IPS DF 19.7 (cell line): ENCODE data around the gene GLUD1.
"Not testable (repeated sequence)": the region's sequence is repeated elsewhere in the genome, so short reads cannot be mapped to it uniquely, and the experiment has no call there.

Experiments used
- DNase-seq: peaks from one replicate; pipeline ENCODE4 v3.0.0-alpha.2; 2013; ENCODE audit warnings: low read depth, low spot score

GLUD1 gene

DNA sequence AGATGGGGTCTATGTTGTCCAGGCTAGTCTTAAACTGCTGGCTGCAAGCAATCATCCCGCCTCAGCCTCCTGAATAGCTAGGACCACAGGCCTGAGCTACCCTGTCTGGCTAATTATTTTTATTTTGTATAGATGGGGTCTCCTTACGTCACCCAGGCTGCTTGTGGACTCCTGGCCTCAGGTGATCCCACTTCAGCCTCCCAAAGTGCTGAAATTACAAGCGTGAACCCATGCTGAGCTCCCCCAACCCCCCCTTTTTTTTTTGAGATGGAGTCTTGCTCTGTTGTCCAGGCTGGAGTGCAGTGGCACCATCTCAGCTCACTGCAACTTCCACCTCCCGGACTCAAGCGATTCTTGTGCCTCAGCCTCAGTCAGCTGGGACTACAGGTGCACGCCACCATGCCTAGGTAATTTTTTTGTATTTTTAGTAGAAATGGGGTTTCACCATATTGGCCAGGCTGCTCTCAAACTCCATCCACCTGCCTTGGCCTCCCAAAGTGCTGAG, 49.2 kb downstream of the GLUD1 start:
- DNase-seq: no peak

DNA sequence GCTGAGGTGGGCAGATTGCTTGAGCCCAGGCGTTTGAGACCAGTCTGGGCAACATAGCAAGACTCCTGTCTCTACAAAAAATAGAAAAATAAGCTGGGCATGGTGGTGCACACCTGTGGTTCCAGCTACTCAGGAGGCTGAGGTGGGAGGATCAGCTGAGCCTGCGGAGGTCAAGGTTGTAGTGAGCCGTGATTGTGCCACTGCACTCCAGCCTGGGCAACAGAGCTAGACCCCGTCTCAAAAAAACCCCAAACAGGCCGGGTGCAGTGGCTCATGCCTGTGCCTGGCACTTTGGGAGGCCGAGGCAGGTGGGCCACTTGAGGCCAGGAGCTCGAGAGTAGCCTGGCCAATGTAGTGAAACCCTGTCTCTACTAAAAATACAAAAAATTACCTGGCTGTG, 51.1 kb downstream of the GLUD1 start:
- not testable (repeated sequence) for DNase-seq

DNA sequence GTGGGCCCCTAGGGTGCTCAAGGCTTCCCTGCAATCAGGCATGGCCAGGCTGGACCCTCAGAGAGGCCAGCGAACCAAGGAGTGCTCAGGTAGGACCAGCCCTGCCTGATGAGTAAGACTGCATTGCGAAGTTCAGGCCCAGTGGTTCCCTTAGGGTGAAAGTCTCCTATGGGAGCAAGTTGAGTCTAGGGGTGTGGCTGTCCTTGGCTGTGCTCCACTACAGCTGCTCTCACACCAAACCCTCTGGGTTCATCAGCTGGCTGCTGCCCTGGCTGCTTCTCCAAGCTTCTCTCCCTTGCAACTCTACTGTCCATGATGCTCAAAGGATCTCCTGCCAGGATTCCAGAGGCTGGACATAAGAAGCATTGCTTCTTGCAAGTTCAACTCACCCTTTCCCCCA, 55.9 kb downstream of the GLUD1 start:
- no peak for DNase-seq

DNA sequence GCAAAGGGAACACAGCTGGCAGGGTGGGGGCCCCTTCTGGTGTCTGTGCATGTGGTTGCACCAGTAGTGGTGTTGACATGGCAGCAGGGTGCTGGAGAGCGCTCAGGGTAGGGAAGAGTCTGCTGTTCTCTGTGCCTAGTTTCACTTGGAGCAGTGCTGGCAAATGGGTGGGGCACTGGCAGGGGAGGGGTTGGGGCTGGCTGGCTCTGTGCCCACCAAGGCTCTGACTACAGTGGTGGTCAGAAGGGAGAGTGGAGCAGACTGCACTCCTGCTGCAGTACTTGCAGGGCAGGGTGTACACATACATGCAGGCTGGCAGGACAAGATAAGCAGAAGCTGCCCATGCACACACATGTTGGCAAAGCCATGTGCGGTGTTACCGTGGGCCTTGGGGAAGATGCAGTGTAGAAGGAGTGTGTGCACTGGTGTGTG, 56.3 kb downstream of the GLUD1 start:
- DNase-seq: no peak

DNA sequence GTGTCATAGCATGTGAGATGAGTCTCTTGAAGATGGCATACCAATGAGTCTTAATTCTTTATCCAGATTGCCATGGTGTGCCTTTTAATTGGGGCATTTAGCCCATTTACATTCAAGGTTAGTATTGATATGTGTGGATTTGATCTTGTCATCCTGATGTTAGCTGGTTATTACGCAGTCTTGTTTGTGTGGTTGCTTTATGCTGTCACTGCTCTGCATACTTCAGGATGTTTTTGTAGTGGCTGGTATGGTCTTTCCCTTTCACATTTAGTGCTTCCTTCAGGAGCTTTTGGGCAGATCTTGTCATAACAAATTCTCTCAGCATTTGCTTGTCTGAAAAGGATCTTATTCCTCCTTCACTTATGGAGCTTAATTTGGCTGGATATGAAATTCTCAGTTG, 58.0 kb downstream of the GLUD1 start:
- DNase-seq: no peak

DNA sequence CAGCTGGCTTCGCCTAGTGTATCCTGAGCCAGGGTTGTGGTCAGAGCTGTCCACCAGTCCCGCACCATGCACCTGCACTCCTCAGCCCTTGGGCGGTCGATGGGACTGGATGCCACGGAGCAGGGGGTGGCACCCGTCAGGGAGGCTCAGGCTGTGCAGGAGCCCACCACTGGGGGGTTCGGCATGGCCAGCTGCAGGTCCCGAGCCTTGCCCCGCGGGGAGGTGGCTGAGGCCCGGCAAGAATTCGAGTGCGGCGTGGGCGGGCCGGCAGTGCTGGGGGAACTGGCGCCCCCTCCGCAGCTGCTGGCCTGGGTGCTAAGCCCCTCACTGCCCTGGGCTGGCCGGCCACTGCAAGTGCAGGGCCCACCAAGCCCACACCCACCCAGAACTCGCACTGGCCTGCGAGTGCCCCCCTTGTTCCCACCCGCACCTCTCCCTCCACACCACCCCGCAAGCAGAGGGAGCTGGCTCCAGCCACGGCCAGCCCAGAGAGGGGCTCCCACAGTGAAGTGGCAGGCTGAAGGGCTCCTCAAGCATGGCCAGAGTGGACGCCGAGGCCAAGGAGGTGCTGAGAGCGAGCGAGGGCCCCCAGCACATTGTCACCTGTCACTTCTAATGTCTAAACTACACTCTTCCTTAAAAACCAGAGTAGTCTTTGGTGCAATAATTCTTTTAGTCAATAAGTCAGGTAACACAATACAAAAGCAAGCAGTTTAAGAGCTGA, 63.6 kb downstream of the GLUD1 start:
- DNase-seq: no peak

DNA sequence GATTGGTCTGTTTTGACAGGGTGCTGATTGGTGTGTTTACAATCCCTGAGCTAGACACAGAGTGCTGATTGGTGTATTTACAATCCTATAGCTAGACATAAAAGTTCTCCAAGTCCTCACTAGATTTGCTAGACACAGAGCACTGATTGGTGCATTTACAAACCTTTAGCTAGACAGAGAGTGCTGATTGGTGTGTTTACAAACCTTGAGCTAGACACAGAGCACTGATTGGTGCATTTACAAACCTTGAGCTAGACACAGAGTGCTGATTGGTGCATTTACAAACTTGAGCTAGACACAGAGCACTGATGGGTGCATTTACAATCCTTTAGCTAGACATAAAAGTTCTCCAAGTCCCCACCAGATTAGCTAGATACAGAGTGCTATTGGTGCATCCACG, 64.2 kb downstream of the GLUD1 start:
- DNase-seq: not testable (repeated sequence)

DNA sequence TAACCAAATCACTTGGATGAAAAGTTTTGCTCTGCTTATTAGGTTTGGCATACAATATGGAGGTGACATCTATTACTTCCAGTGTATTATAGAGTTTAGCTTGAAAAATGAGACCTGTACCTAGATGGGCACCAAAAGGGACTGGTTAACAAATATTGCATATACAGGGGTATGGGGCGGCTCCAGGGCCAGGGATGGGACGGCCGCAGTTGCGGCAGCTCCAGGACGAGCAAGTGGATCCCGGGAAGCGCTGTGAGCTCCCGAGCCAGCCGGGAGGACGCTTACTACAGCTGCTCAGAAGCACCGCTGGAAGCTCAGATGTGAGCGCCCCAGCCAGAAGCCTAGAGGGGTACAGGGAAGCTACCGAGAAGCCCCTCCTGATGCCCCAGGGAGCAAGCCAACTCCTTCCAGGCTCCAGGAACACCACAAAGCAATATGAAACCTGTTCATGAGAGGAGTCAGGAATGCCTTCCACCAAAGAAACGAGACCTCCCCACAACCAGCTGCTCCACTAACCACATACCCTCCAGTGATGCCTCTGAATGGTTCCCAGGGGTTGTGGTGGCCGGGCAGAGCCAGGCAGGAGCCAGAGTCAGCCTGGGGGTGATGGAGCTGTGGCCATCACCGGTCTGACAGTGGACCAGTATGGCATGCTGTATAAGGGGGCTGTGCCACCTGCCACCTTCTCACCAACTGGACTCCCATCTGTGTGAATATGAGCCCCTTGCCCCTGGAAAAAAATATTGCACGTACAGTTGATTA, 67.7 kb downstream of the GLUD1 start:
- DNase-seq: not testable (repeated sequence)

DNA sequence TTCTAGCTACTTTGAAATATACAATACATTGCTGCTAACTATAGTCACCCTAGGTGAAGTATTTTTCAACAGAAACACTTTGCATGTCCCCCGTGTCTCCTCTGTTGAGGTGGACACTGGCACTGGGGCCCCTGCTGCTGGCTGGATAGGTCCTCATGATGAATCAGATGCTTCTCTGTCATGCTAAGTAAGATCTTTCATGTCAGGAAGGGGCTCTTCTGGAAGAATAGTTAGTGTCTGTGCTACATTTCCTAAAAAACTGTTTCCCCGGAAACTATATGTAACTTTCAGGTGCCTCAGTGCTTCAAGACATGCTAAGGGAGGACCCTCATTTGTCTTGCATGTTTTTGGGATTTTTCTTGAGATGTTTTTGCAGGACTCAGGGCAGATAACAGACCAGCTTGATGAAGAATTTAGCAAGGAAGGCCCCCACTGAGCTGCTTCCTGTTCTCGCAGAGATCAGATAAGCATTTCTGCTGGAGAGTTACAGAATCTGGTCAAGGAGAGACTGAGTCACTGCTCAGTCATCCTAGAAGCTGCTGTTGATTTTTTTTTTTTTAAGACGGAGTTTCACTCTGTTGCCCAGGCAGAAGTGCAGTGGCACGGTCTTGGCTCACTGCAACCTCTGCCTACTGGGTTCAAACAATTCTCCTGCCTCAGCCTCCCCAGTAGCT, 69.2 kb downstream of the GLUD1 start:
- not testable (repeated sequence) for DNase-seq

DNA sequence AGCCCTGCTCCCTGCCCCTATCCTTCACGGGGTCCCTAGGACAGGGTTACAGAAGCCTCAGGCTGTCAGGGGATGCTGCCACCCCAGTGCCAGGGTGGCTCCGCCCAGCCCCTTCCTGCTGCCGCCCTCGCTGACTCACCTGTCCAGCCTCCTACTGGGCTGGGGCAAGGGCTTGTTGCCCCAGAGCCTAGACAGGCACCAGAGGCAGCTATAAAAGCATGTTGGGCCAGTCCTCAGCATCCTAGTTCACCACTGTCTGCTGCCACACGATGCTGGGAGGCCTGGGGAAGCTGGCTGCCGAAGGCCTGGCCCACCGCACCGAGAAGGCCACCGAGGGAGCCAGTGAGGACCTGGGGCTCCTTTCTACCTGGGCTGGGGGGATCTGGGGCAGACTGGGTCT, 74.6 kb downstream of the GLUD1 start, which contains the start of gene FAM25A:
Gene FAM25A (plus strand): TSS at position 239 of the 400 bp plus-strand sequence. CDS start 31 bp downstream, at position 270.
- not testable (repeated sequence) for DNase-seq

DNA sequence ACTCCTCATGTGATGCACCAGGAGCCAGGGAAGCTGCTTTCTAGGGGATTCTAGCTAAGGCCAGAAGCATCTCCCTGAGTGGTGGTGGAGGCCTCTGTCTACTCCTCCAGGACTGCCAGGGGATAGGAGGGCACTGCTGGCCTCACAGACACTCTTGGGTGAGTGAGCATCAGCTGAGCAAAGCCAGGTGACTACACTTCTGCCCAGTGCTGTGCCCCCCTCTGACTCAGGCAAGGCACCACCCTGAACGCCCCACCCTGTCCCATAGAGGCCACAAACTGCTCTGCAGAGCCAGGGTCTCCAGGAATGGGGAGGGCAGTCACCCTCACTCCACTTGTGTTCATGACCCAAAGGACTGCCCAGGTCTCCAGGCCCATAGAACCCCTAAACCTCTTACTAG, 75.1 kb downstream of the GLUD1 start:
- DNase-seq: not testable (repeated sequence)

DNA sequence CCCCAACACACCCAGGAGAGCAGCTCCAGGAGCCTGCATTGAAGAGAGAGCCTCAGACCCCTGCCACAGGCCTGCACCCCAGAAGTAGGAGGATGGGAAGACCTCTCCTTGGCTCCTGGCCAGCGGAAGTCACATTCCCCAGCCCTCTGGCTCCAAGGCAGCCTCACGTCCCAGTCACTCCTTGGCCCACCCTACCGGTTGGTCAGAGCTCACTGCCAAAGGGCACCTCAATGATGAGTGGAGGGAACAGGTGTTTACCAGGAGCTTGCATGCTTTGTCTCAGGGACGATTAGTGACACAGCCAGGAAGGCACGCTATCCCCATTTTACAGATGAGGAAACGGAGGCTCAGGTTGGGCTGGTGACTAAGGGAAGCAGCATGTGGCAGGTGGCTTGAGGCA, 75.6 kb downstream of the GLUD1 start:
- DNase-seq: not testable (repeated sequence)

DNA sequence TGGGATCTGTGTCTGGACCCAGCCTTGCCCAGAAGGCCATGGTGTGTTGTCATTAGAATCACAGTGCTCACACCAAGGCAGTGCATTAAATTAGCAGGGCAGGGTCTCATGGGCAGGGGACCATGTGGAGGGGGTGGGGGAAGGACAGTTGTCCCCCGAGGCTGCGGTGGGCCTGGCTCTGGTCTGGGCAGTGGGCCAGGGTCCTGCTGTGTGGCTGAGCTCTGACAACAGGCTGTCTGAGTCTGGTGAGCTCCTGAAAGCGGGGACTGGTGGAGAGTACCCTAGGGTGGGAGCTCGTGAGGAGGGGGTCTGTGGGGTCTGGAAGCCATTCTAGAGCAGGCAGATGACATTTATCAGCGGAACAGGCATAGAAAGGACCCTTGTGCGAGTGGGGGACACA, 76.5 kb downstream of the GLUD1 start:
- not testable (repeated sequence) for DNase-seq

DNA sequence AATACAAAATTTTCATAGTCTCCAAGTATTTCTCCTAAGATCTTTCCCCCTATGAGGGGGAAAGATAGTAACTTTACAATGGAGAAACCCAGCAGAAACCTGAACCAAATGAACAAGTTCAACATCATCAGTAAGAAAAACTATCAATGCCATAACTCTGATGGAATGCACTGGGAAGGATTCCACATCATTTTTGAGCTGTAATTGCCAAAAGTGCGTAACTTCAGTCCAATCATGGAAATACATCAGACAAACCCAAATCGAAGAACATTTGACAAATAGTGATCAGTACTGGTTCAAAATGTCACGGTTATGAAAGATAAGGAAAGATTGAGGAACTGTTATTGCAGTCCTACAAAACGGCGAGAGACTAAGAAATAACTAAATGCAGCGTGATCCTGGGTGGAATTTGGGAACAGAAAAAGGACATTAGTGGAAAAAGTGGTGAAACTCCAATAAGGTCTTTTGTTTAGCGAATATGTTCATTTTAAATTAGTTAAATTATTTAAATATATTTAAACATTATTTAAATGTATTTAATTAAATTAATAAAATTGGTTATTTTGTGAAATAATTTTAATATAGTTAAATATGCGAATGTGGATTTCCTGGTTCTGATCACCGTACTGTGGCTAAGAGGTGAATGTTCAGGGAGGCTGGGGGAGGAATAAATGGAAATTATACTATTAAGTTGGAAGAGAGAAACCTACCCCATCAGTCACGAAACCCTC, 79.5 kb downstream of the GLUD1 start:
- DNase-seq: not testable (repeated sequence)

DNA sequence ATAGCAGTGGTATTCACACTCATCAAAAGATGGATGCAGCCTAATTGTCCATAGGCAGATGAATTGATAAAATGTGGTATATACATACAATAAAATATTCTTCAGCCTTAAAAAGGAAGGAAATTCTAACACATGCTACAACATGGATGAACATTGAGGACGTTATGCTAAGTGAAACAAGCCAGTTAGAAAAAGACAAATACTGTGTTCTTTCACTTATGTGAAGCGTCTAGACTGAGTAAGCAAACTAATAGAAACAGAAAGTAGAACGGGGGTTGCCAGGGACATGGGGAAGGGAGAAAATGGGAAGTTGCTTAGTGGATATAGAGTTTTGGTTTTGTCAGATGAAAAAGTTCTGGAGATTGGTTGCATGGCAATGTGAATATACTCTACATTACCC, 81.1 kb downstream of the GLUD1 start:
- DNase-seq: not testable (repeated sequence)

DNA sequence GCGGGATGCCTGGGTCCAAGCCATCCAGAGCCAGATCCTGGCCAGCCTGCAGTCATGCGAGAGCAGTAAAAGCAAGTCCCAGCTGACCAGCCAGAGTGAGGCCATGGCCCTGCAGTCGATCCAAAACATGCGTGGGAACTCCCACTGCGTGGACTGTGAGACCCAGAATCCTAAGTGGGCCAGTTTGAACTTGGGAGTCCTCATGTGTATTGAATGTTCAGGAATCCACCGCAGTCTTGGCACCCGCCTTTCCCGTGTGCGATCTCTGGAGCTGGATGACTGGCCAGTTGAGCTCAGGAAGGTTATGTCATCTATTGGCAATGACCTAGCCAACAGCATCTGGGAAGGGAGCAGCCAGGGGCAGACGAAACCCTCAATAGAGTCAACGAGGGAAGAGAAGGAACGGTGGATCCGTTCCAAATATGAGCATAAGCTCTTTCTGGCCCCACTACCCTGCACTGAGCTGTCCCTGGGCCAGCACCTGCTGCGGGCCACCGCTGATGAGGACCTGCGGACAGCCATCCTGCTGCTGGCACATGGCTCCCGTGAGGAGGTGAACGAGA, 85.4 kb downstream of the GLUD1 start:
- DNase-seq: not testable (repeated sequence)

DNA sequence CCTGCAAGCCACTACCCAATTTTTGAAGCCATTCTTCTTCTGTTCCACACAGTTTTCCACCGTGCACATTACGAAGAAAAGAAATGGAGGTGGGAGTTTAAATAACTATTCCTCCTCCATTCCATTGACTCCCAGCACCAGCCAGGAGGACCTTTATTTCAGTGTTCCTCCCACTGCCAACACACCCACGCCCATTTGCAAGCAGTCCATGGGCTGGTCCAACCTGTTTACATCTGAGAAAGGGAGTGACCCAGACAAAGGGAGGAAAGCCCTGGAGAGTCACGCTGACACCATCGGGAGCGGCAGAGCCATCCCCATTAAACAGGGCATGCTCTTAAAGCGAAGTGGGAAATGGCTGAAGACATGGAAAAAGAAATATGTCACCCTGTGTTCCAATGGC, 86.3 kb downstream of the GLUD1 start:
- DNase-seq: not testable (repeated sequence)

DNA sequence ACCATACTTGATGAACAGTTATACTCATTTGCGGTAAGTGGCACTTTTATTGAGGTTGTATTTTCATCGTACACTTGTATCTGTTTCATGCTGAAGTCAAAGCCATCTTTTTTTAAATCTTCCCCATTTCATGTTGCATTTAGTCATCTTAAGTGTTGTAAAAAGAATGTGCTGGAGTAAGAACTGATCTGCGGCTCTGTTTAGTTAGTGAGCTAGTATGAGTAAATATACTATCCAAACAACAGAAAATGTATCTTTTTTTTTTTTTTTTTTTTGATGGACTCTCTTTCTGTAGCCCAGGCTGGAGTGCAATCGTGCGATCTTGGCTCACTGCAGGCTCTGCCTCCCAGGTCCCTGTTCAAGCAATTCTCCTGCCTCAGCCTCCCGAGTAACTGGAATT, 87.0 kb downstream of the GLUD1 start:
- DNase-seq: not testable (repeated sequence)

DNA sequence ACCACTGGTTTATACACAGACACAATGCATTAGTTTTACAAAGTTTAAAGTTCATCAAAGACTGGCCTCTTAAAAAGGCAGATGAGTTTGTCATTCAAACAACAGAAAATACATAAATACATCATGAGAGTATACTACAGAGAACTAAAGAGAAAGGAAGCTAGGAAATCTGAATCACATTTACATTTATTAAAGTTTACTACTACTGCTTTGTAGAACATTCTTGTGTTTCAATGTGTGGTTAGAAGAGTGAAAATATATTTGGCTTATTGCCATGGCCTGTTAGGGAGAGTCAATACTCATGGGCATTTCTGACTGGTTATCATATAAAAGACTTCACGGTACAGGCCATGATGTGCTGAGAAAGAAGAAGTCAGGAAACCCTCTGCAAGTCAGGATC, 87.5 kb downstream of the GLUD1 start:
- not testable (repeated sequence) for DNase-seq

DNA sequence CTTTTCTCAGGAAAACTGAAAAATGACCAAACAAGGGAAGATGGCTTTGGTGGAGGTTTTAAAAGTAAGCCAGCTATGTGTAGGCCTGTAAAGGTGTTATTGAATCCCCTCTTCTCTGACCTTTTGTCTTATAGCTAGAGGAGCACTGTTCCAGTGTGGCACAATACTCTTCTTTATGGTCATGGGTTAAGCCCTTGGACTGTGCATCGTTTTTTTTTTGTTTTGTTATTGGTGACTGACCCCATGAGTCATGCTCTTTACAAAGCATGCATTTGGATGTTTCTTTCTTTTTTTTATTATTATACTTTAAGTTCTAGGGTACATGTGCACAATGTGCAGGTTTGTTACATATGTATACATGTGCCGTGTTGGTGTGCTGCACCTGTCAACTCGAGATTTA, 94.2 kb downstream of the GLUD1 start:
- DNase-seq: no peak
